HG02571 (cell line): Measurements from ENCODE around the gene CPE.

Experiments
- ATAC-seq: cut with Tn5 transposase; IDR thresholded peaks from one replicate; pipeline ENCODE4 v1.9.1; 2021; ENCODE audit warnings: mild to moderate bottlenecking, moderate library complexity; ENCODE audit not compliant: unreplicated experiment

The CPE gene

GRCh38 chr4:165542476-165542875 is 163.7 kb downstream of the CPE start:
- ATAC-seq, result no peak
